ENCODE data around the gene MINDY4. TPM values are rescaled to one million over a fixed set of nuclear protein-coding genes. Genes with fewer than 3 reads are reported as not detected.

The MINDY4 gene
- total RNA-seq, 1 donor from 2014 or later, result 4.1 TPM

DNA sequence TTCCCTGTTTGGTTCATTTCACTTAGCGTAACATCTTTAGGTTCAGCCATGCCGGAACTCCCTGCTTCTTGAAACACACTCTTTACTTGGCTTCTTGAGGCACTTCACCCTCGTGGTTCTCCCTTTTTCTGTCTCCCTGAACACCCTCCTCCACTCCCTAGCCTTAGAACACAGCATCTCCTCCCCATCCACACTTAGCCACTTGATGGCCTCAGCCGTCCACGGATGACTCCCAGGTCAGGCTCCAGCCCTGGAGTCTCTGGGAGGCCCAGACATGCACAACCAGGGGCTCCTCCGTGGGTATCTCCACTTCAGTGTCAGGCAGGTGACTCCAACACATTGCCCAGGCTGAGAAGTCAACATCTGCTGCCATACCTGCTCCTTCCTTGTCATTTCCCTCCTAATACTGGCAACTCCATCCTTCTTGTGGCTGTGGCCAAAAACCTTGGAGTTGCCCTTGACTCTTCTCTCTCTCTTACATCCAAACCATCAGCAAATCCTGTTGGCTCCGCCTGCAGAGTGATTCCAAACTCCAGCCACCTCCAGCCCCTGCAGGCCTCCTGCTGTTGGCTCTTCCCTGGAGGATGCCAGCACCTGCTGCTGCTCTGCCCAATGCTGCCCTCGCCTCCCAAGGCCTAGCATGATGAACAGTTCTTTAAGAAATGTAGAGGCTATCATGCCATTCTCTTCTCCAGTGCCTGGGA, 27.7 kb upstream of the MINDY4 start:
- TF ChIP-seq, protein P1, sequence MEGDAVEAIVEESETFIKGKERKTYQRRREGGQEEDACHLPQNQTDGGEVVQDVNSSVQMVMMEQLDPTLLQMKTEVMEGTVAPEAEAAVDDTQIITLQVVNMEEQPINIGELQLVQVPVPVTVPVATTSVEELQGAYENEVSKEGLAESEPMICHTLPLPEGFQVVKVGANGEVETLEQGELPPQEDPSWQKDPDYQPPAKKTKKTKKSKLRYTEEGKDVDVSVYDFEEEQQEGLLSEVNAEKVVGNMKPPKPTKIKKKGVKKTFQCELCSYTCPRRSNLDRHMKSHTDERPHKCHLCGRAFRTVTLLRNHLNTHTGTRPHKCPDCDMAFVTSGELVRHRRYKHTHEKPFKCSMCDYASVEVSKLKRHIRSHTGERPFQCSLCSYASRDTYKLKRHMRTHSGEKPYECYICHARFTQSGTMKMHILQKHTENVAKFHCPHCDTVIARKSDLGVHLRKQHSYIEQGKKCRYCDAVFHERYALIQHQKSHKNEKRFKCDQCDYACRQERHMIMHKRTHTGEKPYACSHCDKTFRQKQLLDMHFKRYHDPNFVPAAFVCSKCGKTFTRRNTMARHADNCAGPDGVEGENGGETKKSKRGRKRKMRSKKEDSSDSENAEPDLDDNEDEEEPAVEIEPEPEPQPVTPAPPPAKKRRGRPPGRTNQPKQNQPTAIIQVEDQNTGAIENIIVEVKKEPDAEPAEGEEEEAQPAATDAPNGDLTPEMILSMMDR (IDR thresholded peaks at IDR 0.05; ENCODE audit: insufficient read depth, low read depth, low read length), result no peak
- no peak for TF ChIP-seq EZH2 (IDR thresholded peaks at IDR 0.05; ENCODE audit: insufficient read depth, low read length)

DNA sequence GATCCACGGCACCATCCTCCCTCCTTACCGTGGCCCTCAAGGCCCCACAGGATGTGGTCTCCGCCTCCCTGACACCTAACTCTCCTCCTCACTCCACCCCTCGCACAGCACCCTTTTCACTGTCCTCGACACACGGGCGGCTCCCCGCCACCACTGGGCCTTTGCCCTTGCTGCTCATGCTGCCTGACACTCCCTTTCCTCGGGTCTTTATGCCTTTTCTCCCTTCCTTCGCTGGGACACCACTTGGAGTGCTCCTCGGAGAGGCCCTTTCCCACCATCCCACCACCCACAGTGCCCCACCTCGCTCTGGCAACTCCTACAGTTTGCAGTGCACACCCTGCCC, 27.2 kb upstream of the MINDY4 start:
- Histone ChIP-seq H3K27ac (ENCODE audit: low read depth, low read length) (no peak overlapping the region), H3K9ac (ENCODE audit: low read length) (no peak overlapping the region), H3K36me3 (ENCODE audit: insufficient read depth, low read length) (no peaks in the 10 kb centered on the region), H3K27me3 (ENCODE audit: insufficient read depth, low read length) (peaks cover 7% of the 10 kb centered on the region), H3K79me2 (ENCODE audit: insufficient read depth, low read length) (no peaks in the 10 kb centered on the region), H3K4me3 (ENCODE audit: insufficient read depth, low read depth, low read length) (no peak overlapping the region), H3K4me1 (ENCODE audit: insufficient read depth, low read length) (no peaks in the 10 kb centered on the region), H3K4me2 (ENCODE audit: low read length) (no peak overlapping the region), H3K9me3 (ENCODE audit: insufficient read depth, low read depth, low read length) (no peaks in the 10 kb centered on the region), H4K20me1 (ENCODE audit: insufficient read depth, low read length) (no peaks in the 10 kb centered on the region), H2AFZ (ENCODE audit: low read depth, low read length) (no peak overlapping the region)
- DNase-seq (ENCODE audit: low read depth) (no peak), FAIRE-seq (no peak)
- Mint-ChIP-seq H3K27ac (ENCODE audit: unreplicated experiment) (no peak overlapping the region), H3K4me1 (ENCODE audit: low read depth, unreplicated experiment) (peaks cover 5% of the 10 kb centered on the region), H3K36me3 (ENCODE audit: low read depth, unreplicated experiment) (no peaks in the 10 kb centered on the region), H3K27me3 (ENCODE audit: low read depth, unreplicated experiment) (peaks cover 51% of the 10 kb centered on the region), H3K4me3 (ENCODE audit: unreplicated experiment) (no peak overlapping the region), H3K9me3 (ENCODE audit: unreplicated experiment) (no peaks in the 10 kb centered on the region)
- TF ChIP-seq EZH2 (IDR thresholded peaks at IDR 0.05; ENCODE audit: insufficient read depth, low read length), result no peak
- TF ChIP-seq, protein P1 (IDR thresholded peaks at IDR 0.05; ENCODE audit: insufficient read depth, low read depth, low read length), result no peak

More for the DNA sequence above, 27.7 kb upstream of the MINDY4 start:
- H3K36me3 ChIP-seq (ENCODE audit: insufficient read depth, low read length), result no peaks in the 10 kb centered on the region
- H3K4me3 Mint-ChIP-seq (ENCODE audit: unreplicated experiment), result peak overlapping the region; percentile 46
- H3K79me2 ChIP-seq (ENCODE audit: insufficient read depth, low read length), result no peaks in the 10 kb centered on the region
- no peaks in the 10 kb centered on the region for H3K9me3 ChIP-seq (ENCODE audit: insufficient read depth, low read depth, low read length)
- H3K9ac ChIP-seq (ENCODE audit: low read length), result no peak overlapping the region
- peaks cover 2% of the 10 kb centered on the region for H3K9me3 Mint-ChIP-seq (ENCODE audit: unreplicated experiment)
- no peak overlapping the region for H3K4me2 ChIP-seq (ENCODE audit: low read length)
- no peak overlapping the region for H2AFZ ChIP-seq (ENCODE audit: low read depth, low read length)
- peaks cover 57% of the 10 kb centered on the region for H3K27me3 Mint-ChIP-seq (ENCODE audit: low read depth, unreplicated experiment)
- H3K4me1 Mint-ChIP-seq (ENCODE audit: low read depth, unreplicated experiment), result peaks cover 5% of the 10 kb centered on the region
- H3K27ac ChIP-seq (ENCODE audit: low read depth, low read length), result no peak overlapping the region
- DNase-seq (ENCODE audit: low read depth) (no peak), FAIRE-seq (no peak)
- no peak overlapping the region for H3K27ac Mint-ChIP-seq (ENCODE audit: unreplicated experiment)
- H3K4me3 ChIP-seq (ENCODE audit: insufficient read depth, low read depth, low read length), result no peak overlapping the region
- peaks cover 10% of the 10 kb centered on the region for H3K27me3 ChIP-seq (ENCODE audit: insufficient read depth, low read length)
- no peaks in the 10 kb centered on the region for H4K20me1 ChIP-seq (ENCODE audit: insufficient read depth, low read length)
- H3K4me1 ChIP-seq (ENCODE audit: insufficient read depth, low read length), result no peaks in the 10 kb centered on the region
- H3K36me3 Mint-ChIP-seq (ENCODE audit: low read depth, unreplicated experiment), result no peaks in the 10 kb centered on the region

DNA sequence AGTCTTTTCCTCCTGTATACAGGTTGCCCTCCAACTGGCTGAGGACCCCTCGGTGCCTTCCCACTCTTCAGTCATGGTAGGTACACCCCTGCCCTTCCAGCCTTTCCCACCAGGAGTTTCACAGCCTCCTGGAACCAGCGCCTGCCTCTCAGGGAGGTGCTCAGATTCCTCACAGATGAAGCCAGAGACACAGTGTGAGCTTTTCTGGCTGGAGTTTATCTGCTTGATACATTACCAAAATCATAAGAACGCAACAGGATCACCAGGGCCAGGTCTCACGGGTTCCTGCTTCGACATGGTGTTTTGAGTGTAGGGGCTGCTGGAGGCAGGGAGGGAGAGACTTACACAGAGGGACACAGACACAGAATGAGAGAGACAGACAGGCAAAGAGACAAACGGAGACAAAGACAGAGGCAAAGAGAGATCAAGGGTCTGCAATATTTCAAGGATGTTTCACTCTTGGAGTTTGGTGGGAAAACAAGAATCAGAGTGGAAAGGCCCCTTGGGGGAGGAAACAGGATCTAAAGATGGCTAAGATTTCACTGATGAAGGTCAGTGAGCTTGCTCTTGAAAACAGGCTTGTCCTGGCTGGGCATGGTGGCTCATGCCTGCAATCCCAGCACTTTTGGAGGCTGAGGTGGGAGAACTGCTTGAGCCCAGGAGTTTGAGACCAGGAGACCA, 25.8 kb upstream of the MINDY4 start:
- Histone ChIP-seq H3K4me1 (ENCODE audit: insufficient read depth, low read length) (peaks cover under 1% of the 10 kb centered on the region), H3K4me3 (ENCODE audit: insufficient read depth, low read depth, low read length) (no peak overlapping the region), H3K27me3 (ENCODE audit: insufficient read depth, low read length) (peaks cover 2% of the 10 kb centered on the region), H3K9me3 (ENCODE audit: insufficient read depth, low read depth, low read length) (no peaks in the 10 kb centered on the region), H4K20me1 (ENCODE audit: insufficient read depth, low read length) (no peaks in the 10 kb centered on the region), H3K9ac (ENCODE audit: low read length) (no peak overlapping the region), H3K36me3 (ENCODE audit: insufficient read depth, low read length) (no peaks in the 10 kb centered on the region), H3K4me2 (ENCODE audit: low read length) (no peak overlapping the region), H3K79me2 (ENCODE audit: insufficient read depth, low read length) (no peaks in the 10 kb centered on the region), H2AFZ (ENCODE audit: low read depth, low read length) (no peak overlapping the region), H3K27ac (ENCODE audit: low read depth, low read length) (no peak overlapping the region)
- no peak for DNase-seq (ENCODE audit: low read depth)
- peaks cover 47% of the 10 kb centered on the region for H3K27me3 Mint-ChIP-seq (ENCODE audit: low read depth, unreplicated experiment)
- no peaks in the 10 kb centered on the region for H3K36me3 Mint-ChIP-seq (ENCODE audit: low read depth, unreplicated experiment)
- no peak overlapping the region for H3K27ac Mint-ChIP-seq (ENCODE audit: unreplicated experiment)
- no peak for FAIRE-seq
- TF ChIP-seq EZH2 (IDR thresholded peaks at IDR 0.05; ENCODE audit: insufficient read depth, low read length), result no peak
- TF ChIP-seq, protein P1 (IDR thresholded peaks at IDR 0.05; ENCODE audit: insufficient read depth, low read depth, low read length), result no peak
- peaks cover 5% of the 10 kb centered on the region for H3K9me3 Mint-ChIP-seq (ENCODE audit: unreplicated experiment)
- no peak overlapping the region for H3K4me3 Mint-ChIP-seq (ENCODE audit: unreplicated experiment)
- H3K4me1 Mint-ChIP-seq (ENCODE audit: low read depth, unreplicated experiment), result peaks cover 6% of the 10 kb centered on the region
